HepG2 (cell line): ENCODE measurements around the gene PLXNA1. TPM values are rescaled to one million over a fixed set of nuclear protein-coding genes. Genes with fewer than 3 reads are reported as not detected.

Source experiments
- ATAC-seq: fragments of 200-7000 bp; cut with Tn5 transposase; 3 replicates; pipeline ENCODE4 v1.9.1; 2020; ENCODE audit warnings: mild to moderate bottlenecking, moderate library complexity
- BruUV-seq: library from RNA; stranded (reverse); fragments of 400-500 nt; replicated peaks from 2 replicates; lab custom pipeline; 2021; lab: Mats Ljungman, UMichigan
- CTCF ChIA-PET: fragments of 300-600 bp; formaldehyde crosslinking; extraction: SDS; loops from one replicate; lab custom pipeline; 2021; ENCODE audit warnings: low total read pairs, inconsistent platforms, low intra/inter-chr PET ratio; lab: Yijun Ruan, JAX
- POLR2A ChIA-PET: fragments of 350-600 bp; sonication (Branson Sonifier 250); formaldehyde crosslinking; loops from one replicate; lab custom pipeline; 2020; ENCODE audit warnings: antibody characterized with exemption, inconsistent platforms; lab: Yijun Ruan, JAX
- DNase-seq: peaks from one replicate; pipeline ENCODE4 v3.0.0-alpha.2; 2015; ENCODE audit warnings: low spot score
- FAIRE-seq: peaks from 3 replicates; lab custom pipeline; 2011; peaks lifted over from hg19 to GRCh38; lab: Jason Lieb, UNC
- H2AFZ ChIP-seq: one replicate; pipeline ENCODE4 v1.6.1; 2011; ENCODE audit warnings: low read length, inconsistent platforms
- H3K27ac ChIP-seq: fragments of 300-600 bp; 3 replicates; pipeline ENCODE4 v1.8.0; 2011; ENCODE audit warnings: mixed run types, mild to moderate bottlenecking, mixed read lengths, low read length, inconsistent platforms; ENCODE audit not compliant: insufficient read depth; ENCODE audit errors: extremely low read length
- H3K27me3 ChIP-seq, 2 experiments: fragments of 200-600 bp in 1 of 2; 2 replicates in 1 of 2; 3 replicates in 1 of 2; pipeline versions ENCODE4 v1.6.0 to v1.8.0; 2011; ENCODE audit warnings: low read length in 2 of 2, mild to moderate bottlenecking in 2 of 2, moderate library complexity in 2 of 2, inconsistent platforms in 1 of 2; ENCODE audit not compliant: insufficient read depth in 2 of 2, control insufficient read depth in 1 of 2
- H3K36me3 ChIP-seq, 2 experiments: fragments of 200-600 bp in 1 of 2; replicated peaks in 1 of 2; 2 replicates in 1 of 2; 3 replicates in 1 of 2; pipeline versions ENCODE4 v1.5.1 to v1.8.0; 2011; ENCODE audit warnings: low read length in 2 of 2, inconsistent platforms in 1 of 2; ENCODE audit not compliant: insufficient read depth in 2 of 2, control insufficient read depth in 1 of 2
- H3K4me1 ChIP-seq: 2 replicates; pipeline ENCODE4 v1.5.1; 2012; ENCODE audit warnings: low read length, inconsistent platforms; ENCODE audit not compliant: insufficient read depth
- H3K4me2 ChIP-seq: 2 replicates; pipeline ENCODE4 v1.6.0; 2011; ENCODE audit warnings: low read depth, low read length, inconsistent platforms
- H3K4me3 ChIP-seq, 3 experiments: fragments of 200-600 bp in 1 of 3; sonication (generic), shearing (Covaris generic) in 1 of 3; replicated peaks in 1 of 3; 2 replicates each; pipeline ENCODE4 v1.5.1; 2011 to 2016; ENCODE audit warnings: low read length in 3 of 3, inconsistent platforms in 2 of 3, low read depth in 2 of 3, mild to moderate bottlenecking in 2 of 3, control low read depth in 1 of 3, mixed read lengths in 1 of 3; ENCODE audit not compliant: insufficient read depth in 1 of 3
- H3K79me2 ChIP-seq: one replicate; pipeline ENCODE4 v1.6.1; 2011; ENCODE audit warnings: low read length, inconsistent platforms; ENCODE audit not compliant: insufficient read depth
- H3K9ac ChIP-seq: 2 replicates; pipeline ENCODE4 v1.6.0; 2011; ENCODE audit warnings: mild to moderate bottlenecking, low read depth, low read length, inconsistent platforms; ENCODE audit not compliant: insufficient read depth
- H3K9me3 ChIP-seq: 2 replicates; pipeline ENCODE4 v1.5.1; 2012; ENCODE audit warnings: mild to moderate bottlenecking, low read length
- H4K20me1 ChIP-seq: 2 replicates; pipeline ENCODE4 v1.6.0; 2011; ENCODE audit warnings: inconsistent platforms, mild to moderate bottlenecking, low read length, moderate library complexity; ENCODE audit not compliant: insufficient read depth
- HCFC1 ChIP-seq: fragments of 150-350 bp; IDR thresholded peaks from 2 replicates; pipeline ENCODE4 v1.6.1; 2014; ENCODE audit warnings: low read depth, low read length
- HNF4A ChIP-seq: sonication (generic); formaldehyde crosslinking; IDR thresholded peaks from 2 replicates; pipeline ENCODE4 v1.4.0; 2020; ENCODE audit warnings: missing genetic modification reagents
- HNF4G ChIP-seq, 2 experiments: sonication (generic) in 1 of 2; formaldehyde crosslinking in 1 of 2; IDR thresholded peaks; 2 replicates each; pipeline versions ENCODE4 v1.4.0 to v1.6.1; 2011 to 2020; ENCODE audit warnings: borderline replicate concordance in 2 of 2, low read depth in 2 of 2, mild to moderate bottlenecking in 2 of 2, low read length in 1 of 2, missing genetic modification reagents in 1 of 2, moderate library complexity in 1 of 2
- HOXA7 ChIP-seq: sonication (generic); formaldehyde crosslinking; IDR thresholded peaks from 2 replicates; pipeline ENCODE4 v1.8.1; 2022; ENCODE audit warnings: mild to moderate bottlenecking, missing genetic modification reagents, moderate library complexity
- KMT2A ChIP-seq: sonication (generic); formaldehyde crosslinking; IDR thresholded peaks from 2 replicates; pipeline ENCODE4 v1.4.0; 2020; ENCODE audit warnings: missing genetic modification reagents
- MNT ChIP-seq: fragments of 450-650 bp; IDR thresholded peaks from 2 replicates; pipeline ENCODE4 v1.6.1; 2016
- PAXIP1 ChIP-seq: sonication (generic); formaldehyde crosslinking; conservative IDR thresholded peaks from 2 replicates; pipeline ENCODE4 v1.4.0; 2020; ENCODE audit warnings: mild to moderate bottlenecking, missing genetic modification reagents, moderate library complexity
- SRSF4 ChIP-seq: fragments of 200-400 bp; formaldehyde crosslinking; IDR thresholded peaks from one replicate; pipeline ENCODE4 v1.6.1; 2018; ENCODE audit warnings: mild to moderate bottlenecking, low read depth, low read length, moderate library complexity; ENCODE audit not compliant: poor library complexity, severe bottlenecking
- U2AF2 ChIP-seq: fragments of 200-400 bp; formaldehyde crosslinking; IDR thresholded peaks from 2 replicates; pipeline ENCODE4 v1.6.1; 2017; ENCODE audit warnings: low read depth, mild to moderate bottlenecking, low read length
- ZNF317 ChIP-seq: sonication (generic); formaldehyde crosslinking; IDR thresholded peaks from 2 replicates; pipeline ENCODE4 v1.5.0; 2020; ENCODE audit warnings: mild to moderate bottlenecking, missing genetic modification reagents
- ZSCAN5A ChIP-seq: sonication (generic); formaldehyde crosslinking; IDR thresholded peaks from 2 replicates; pipeline ENCODE4 v1.8.0; 2022; ENCODE audit warnings: mild to moderate bottlenecking, missing genetic modification reagents, borderline replicate concordance
- WGBS: methylation state at CpG from one replicate; pipeline ENCODE4 v1.1.6; 2017; ENCODE audit warnings: low lambda C conversion rate; 5-methylcytosine and 5-hydroxymethylcytosine counted together
- in situ Hi-C: cut with HindIII; loops from 2 replicates; pipeline ENCODE4 v1.10.0; 2017; ENCODE audit warnings: low pct_unique_long_range_greater_than_20kb; ENCODE audit not compliant: extremely low pct_ligation_motif_present
- intact Hi-C: fragments of 100-400 bp; cut with micrococcal nuclease; formaldehyde crosslinking; loops from one replicate; pipeline ENCODE4 v1.10.0; 2022; ENCODE audit not compliant: unreplicated experiment
- polyA plus RNA-seq, 8 experiments: library from polyadenylated mRNA; depleted of rRNA in 3 of 8; stranded (reverse) in 7 of 8; unstranded in 1 of 8; fragments of >200 nt; fragmentation: Illumina TruSeq in 4 of 8; extraction: Trizol in 4 of 8; gene quantifications; 2 replicates each; pipeline versions ENCODE4 v1.2.1 to v1.2.3, GENCODE V29; 2011 to 2016; ENCODE audit warnings: low read depth in 4 of 8, missing spikeins in 1 of 8, mixed read lengths in 1 of 8; ENCODE audit not compliant: insufficient read depth in 1 of 8
- total RNA-seq, 5 experiments: library from RNA; depleted of rRNA; stranded (reverse); fragments of >200 nt; fragmentation: Illumina TruSeq; extraction: Trizol; gene quantifications; 2 replicates each; pipeline ENCODE4 v1.2.3, GENCODE V29; 2016; ENCODE audit warnings: low read depth in 1 of 5

Gene PLXNA1
- total and polyA plus RNA-seq, 2 of the 13 experiments (the other 11 are each of a cell fraction or from before 2014, with no cell fraction given), result 16.6 to 18.2 TPM

- no peak for TF ChIP-seq ZSCAN5A (CRISPR knock-in tag)
- TF ChIP-seq U2AF2, result no peak
- peak; percentile 55 for TF ChIP-seq HNF4A (CRISPR knock-in tag)
- no peak for TF ChIP-seq ZNF317
- no peak for TF ChIP-seq HOXA7
- no peak for TF ChIP-seq KMT2A (CRISPR knock-in tag)
- TF ChIP-seq SRSF4, result no peak
- TF ChIP-seq HNF4G (IDR thresholded peaks at IDR 0.05; ENCODE audit: borderline replicate concordance, low read depth, low read length), result 0 out of 2 replicates have a peak, but pooled peaks have one; percentile 41
- TF ChIP-seq HNF4G (CRISPR knock-in tag; IDR thresholded peaks at IDR 0.05; ENCODE audit: borderline replicate concordance, low read depth), result no peak
Measured at GRCh38 chr3:126963261-126964190, 19.4 kb upstream of the PLXNA1 start (continued).

- ChIA-PET POLR2A (no interaction called here), CTCF (no interaction called here)
- no peaks in the 10 kb centered on the region for H4K20me1 ChIP-seq
- no peaks in the 10 kb centered on the region for H3K36me3 ChIP-seq
- no peak overlapping the region for H3K9ac ChIP-seq
- in situ Hi-C loops, result loop anchor here (5.0 kb wide), 1 partner anchor 212 kb away; no protein-coding TSS in a partner anchor
- no peak for TF ChIP-seq PAXIP1 (CRISPR knock-in tag)
- peak; percentile 86 for TF ChIP-seq MNT
- TF ChIP-seq HCFC1, result no peak
- TF ChIP-seq, all 625 proteins: peak for 1
- peaks cover 36% of the 10 kb centered on the region for H3K4me1 ChIP-seq
- no TSS peak for BruUV-seq
- no peaks in the 10 kb centered on the region for H3K79me2 ChIP-seq
- no peak overlapping the region for H3K4me2 ChIP-seq
- no peak overlapping the region for H3K4me3 ChIP-seq
- no peak for FAIRE-seq
- no peaks in the 10 kb centered on the region for H3K9me3 ChIP-seq
- no peak overlapping the region for H3K27ac ChIP-seq
- intact Hi-C loops, result no loop called here
- H2AFZ ChIP-seq, result no peak overlapping the region
- H3K27me3 ChIP-seq, result no peaks in the 10 kb centered on the region
- no peak for ATAC-seq
- DNase-seq, result no peak
- WGBS, result 85% methylated on average over 6 of the region's 7 CpGs
Measured at GRCh38 chr3:126964261-126964660, 18.7 kb upstream of the PLXNA1 start.
